ENCODE data around the gene NDUFB4.

- no peak for TF ChIP-seq PTBP1 (IDR thresholded peaks at IDR 0.05; ENCODE audit: low read depth, low read length)
- TF ChIP-seq TCF7L2 (IDR thresholded peaks at IDR 0.05; ENCODE audit: low read depth, low read length): no peak
- no peak for TF ChIP-seq CTCF (IDR thresholded peaks at IDR 0.05 in 2 of 3, conservative IDR thresholded peaks at IDR 0.05 in 1 of 3; ENCODE audit: insufficient read depth in 2 of 3, low read depth in 1 of 3, low read length in 3 of 3)
- TF ChIP-seq NFIC (IDR thresholded peaks at IDR 0.05): no peak
- TF ChIP-seq POLR2A (conservative IDR thresholded peaks at IDR 0.05): no peak
- no peak for TF ChIP-seq REST (IDR thresholded peaks at IDR 0.05; ENCODE audit: borderline replicate concordance)
- TF ChIP-seq REST (CRISPR knock-in tag; IDR thresholded peaks at IDR 0.05; ENCODE audit: low read depth): no peak
- TF ChIP-seq TBP (optimal IDR thresholded peaks at IDR 0.05; ENCODE audit: low read depth, low read length): no peak
- TF ChIP-seq GABPB1 (CRISPR knock-in tag; IDR thresholded peaks at IDR 0.05): no peak
- no peak for TF ChIP-seq CGGBP1 (CRISPR knock-in tag; IDR thresholded peaks at IDR 0.05)
These were observed 29.7 kb upstream of the NDUFB4 start for GRCh38 chr3:120566243-120566975.

Data from K562 (cell line).